ENCODE results near the gene B3GAT1.
"Not testable (repeated sequence)": the region's sequence is repeated elsewhere in the genome, so short reads cannot be mapped to it uniquely, and the experiment has no call there.

B3GAT1 gene, protein sequence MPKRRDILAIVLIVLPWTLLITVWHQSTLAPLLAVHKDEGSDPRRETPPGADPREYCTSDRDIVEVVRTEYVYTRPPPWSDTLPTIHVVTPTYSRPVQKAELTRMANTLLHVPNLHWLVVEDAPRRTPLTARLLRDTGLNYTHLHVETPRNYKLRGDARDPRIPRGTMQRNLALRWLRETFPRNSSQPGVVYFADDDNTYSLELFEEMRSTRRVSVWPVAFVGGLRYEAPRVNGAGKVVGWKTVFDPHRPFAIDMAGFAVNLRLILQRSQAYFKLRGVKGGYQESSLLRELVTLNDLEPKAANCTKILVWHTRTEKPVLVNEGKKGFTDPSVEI

DNA sequence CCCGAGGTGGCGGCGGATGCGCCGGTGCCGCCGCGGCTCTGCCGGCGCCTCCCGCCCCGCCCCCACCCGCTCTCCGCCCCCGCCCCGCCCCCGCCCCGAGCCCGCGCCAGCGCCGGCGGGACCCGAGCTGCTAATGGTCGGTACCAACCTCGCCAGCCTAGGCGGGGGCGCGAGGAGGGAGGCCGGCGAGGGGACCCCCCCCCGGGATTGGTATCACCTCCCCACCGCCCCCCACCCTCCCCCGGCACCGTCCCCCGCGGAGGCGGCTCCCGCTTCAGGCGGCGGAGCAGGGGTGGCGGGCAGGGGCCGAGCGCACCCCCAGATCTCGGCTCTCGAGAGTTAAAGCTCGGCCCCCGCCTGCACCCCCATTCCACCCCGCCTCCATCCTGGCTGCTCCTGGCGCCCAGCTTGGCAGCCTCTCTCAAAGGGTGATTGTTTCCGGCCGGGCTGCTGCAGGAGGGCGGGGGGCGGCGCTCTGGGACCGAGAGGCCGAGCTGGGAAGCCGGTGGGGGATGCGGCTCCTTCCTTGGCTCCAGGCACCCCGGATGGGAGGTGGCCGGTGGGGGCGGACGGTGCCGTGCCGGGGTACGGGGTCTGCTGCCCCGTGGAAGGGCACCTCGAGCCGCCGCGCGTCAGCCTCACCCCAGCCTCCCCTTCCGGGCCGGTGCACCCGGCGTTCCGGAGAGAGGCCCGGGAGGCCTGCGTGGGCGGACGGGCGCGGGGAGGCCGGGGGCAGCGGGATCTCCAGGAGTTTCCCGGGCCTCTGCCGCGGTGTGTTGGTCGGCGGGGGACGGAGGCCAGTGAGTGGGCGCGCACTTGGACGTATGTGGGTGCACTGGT is at the start of gene B3GAT1:
TSS of gene B3GAT1 (minus strand) at position 40 of the 840 bp plus-strand sequence. CDS start 24,583 bp downstream, outside the sequence.
- DNase-seq (ENCODE audit: low read depth in 2 of 3, low spot score in 2 of 3), result no peak

DNA sequence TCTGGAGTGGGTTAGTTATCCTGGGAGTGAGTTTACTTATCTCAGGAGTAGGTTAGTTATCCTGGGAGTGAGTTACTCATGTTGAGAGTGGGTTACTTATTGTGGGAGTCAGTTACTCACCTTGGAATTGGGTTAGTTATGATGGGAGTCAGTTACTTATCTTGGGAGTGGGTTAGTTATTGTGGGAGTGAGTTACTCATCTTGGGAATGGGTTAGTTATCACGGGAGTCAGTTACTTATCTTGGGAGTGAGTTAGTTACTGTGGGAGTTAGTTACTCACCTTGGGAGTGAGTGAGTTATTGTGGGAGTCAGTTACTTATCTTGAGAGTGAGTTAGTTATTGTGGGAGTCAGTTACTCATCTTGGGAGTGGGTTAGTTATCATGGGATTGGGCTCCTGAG is 49.6 kb upstream of the B3GAT1 start:
- no peak for DNase-seq (ENCODE audit: low read depth in 2 of 3, low spot score in 2 of 3)

DNA sequence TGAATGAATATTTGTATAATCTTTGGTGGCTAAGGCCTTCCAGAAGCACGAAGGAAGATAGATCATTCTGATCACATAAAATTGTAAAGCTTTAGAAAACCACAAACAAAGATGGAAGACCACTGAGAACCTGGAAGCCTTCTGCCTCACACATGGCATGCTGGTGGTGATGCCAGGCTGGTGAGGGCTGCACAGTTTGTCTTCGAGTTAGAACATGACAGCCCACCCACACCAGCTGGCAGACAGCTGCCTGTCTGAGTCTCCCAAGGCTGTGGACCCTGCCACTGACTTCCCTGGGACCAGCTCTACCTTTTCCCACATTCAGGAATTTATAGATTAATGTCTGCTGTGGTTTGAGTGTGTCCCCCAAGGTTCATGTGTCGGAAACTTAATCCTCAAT is 48.8 kb upstream of the B3GAT1 start:
- no peak for DNase-seq (ENCODE audit: low read depth in 2 of 3, low spot score in 2 of 3)

DNA sequence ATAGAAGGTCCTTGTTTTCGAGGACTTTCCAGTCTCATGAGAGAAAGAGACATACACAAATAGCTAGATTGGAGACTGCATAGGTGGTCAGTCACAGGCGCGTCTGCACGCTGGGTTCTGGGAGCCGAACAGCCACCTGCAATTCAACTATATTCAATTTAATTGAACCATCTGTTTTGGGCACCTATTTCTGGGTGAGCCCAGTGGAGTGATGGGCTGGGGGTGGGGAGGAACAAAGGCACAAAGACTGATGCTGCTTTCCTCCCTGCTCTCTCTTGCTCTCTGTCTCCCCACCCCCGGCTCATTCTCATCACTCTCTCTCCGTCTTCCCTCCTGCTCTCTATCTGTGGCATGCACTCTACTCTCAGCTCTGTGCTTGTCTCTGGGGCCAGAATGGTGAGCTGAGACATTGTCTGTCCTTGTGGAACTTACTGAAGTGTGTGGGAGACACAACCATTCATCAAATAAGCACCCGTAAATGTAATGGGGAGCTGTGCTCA is 48.1 kb upstream of the B3GAT1 start:
- no peak for DNase-seq (ENCODE audit: low read depth in 2 of 3, low spot score in 2 of 3)

DNA sequence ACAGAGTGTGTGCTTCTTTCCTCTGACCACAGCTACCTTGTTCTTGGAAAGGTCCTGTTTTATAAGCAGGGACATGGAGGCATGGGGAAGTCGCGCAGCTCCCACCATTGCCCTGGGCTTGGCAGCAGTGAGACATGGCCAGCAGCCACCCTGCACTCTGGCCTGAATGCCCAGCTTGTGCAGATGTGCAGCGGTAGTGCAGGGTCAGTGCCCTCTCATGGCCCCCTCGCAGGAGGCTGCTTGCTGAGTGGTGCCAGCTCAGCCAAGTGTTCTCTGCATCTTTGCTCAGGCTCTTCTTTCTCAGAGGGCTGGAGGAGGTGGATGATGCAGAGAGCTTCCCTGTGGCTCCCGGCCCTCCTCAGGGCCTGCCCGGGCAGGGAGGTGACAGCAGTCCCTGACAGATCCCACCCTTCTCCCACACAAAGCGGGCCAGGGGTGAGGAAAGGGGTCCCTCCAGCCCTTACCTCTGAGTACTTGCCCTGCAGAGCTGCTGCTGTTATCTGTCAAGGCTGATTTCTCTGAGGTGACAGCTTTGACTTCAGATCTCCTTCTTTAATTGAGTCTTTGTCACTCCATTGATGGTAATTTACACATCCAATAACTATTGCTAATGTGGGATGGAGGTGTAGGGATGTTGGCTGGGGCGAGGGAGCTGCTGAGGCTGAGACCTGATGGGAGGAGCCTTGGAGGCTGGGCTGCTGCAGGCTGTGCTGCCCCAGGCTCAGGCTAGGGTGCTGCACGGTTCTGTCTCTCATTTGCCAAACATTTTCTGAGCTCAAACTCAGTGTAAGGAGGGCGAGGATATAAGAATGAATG is 47.4 kb upstream of the B3GAT1 start:
- DNase-seq (ENCODE audit: low read depth in 2 of 3, low spot score in 2 of 3), result no peak

DNA sequence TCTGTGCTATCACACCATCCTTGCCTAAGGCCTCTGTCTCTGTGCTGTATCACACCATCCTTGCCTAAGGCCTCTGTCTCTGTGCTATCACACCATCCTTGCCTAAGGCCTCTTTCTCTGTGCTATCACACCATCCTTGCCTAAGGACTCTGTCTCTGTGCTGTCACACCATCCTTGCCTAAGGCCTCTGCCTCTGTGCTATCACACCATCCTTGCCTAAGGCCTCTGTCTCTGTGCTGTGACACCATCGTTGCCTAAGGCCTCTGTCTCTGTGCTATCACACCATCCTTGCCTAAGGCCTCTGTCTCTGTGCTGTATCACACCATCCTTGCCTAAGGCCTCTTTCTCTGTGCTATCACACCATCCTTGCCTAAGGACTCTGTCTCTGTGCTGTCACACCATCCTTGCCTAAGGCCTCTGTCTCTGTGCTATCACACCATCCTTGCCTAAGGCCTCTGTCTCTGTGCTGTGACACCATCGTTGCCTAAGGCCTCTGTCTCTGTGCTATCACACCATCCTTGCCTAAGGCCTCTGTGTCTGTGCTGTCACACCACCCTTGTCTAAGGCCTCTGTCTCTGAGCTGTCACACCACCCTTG is 45.5 kb upstream of the B3GAT1 start:
- DNase-seq (ENCODE audit: low read depth in 2 of 3, low spot score in 2 of 3), result not testable (repeated sequence)

DNA sequence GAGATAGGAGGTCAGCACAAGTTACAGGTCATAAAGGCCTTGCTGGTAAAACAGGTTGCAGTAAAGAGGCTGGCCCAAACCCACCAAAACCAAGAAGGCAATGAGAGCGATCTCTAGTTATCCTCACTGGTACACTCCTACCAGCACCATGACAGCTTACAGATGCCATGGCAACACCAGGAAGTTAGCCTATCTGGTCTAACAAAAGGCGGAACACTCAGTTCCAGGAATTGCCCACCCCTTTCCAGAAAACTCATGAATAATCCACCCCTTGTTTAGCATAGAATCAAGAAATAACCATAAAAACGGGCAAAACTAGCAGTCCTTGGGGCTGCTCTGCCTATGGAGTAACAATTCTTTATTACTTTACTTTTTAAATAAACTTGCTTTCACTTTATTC is 43.5 kb upstream of the B3GAT1 start:
- DNase-seq (ENCODE audit: low read depth in 2 of 3, low spot score in 2 of 3), result no peak

DNA sequence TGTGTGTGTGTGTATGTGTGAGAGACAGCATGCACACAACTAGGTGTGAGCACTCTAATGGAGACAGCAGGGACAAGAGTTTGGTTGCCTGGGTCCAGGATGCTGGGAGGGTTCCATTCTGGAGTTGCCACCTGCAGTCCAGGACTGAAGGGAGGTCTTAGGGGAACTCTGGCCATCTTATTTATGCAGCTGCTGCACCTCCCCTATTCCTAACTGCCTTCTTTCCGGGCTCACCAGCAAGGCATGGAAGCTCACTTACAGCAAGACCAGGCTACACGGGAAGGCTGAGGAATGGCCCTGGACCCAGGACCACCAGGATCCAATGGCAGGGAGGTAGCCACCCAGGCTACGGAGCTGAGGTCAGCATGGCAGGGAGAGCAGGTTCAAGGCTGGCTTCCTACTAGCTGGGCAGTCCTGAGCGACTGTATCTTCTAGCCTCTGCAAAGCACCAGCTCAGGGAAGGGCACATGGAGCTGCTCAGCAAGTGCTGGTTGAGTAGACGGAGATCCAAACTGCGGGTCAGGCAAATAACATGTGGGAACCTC is 42.2 kb upstream of the B3GAT1 start:
- DNase-seq (ENCODE audit: low read depth in 2 of 3, low spot score in 2 of 3), result no peak

DNA sequence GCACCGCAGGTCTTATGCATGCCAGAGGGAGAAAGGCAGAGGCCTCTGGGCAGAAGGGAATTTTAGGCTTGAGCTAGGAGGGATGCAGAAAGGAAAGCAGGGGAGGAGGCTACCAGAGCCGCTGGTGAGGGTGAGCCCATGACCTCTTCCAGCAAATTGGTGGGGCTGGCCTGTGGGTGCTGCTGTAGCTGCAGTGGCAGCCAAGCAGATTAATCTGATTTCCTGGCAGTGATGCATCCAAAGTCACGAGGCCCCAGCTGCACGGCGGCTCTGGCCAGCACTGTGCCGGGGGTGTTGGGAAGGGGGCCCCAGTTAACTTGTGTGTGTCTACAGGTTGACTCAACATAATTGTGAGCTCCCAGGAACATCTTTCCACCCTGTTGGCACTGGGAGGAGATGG is 41.4 kb upstream of the B3GAT1 start:
- DNase-seq (ENCODE audit: low read depth in 2 of 3, low spot score in 2 of 3), result no peak

DNA sequence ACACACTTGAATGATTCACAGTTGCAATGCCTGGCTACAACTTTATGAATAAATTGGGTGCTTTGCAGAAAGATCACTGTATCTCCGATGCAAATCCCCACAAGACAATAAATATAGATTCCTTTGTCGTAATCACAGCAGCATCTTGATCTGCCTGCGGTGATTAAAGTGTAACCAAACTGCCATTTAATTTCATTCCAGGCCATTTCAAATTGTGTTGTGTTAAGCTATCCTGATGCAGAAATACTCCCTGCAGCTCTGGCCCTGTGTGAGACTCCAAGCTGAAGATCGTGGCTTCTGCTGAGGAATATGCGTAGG is 40.8 kb upstream of the B3GAT1 start:
- no peak for DNase-seq (ENCODE audit: low read depth in 2 of 3, low spot score in 2 of 3)

DNA sequence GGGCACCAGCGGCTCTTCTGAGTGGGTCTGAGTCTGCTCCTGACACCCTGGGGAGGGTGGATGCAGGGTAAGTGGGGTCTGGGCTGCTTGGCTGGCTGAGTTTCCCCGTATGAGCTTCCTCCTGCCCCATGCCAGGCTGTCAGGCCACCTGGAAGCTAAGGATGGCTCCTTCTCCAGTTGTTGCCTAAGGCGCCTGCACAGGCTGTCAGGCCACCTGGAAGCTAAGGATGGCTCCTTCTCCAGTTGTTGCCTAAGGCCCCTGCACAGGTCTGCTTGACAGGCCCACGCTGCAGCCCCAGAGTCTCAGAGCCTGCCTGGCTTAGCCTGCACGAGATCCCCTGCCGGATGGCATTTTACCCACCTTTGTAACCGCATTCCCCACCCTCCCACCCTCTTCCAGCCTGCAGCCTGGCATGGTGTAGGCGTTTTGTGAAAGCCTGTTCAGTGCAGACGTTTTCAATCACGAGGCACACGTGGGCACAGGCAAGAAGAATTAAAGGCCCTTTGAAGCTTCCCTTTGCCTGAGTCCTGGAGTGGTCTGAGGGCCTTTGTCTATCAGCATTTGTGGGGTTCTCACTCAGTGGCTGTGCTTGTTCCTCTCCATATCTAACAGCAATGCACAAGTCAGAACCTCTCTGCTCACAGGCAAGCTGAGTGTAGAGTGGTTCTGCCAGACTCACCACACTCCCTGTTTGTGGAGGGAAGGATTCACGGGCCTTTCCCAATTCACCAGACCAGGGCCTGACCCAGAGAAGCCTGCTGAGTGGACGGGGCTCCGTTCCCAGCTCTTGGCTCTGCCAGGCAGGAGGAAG is 40.2 kb upstream of the B3GAT1 start:
- DNase-seq (ENCODE audit: low read depth in 2 of 3, low spot score in 2 of 3), result no peak

DNA sequence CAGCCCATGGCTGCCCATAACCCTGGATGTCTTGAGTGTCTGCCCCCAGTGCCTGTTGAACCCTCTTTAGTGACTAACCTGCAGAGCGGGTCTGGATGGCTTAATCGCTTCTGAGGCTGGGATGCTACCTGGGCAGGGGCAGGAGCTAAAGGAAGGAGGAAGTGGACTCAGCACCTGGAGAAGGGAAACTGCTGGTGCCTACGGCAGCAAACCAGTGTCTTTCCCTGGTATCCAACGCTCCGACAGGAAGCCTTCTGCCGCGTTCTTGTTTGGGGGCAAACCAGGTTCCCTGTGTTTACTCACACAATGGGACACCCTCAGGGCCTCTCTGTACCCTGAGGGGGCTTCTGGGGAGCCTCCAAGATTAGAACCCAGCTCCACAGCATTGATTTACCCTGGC is 38.1 kb upstream of the B3GAT1 start:
- DNase-seq (ENCODE audit: low read depth in 2 of 3, low spot score in 2 of 3), result no peak

DNA sequence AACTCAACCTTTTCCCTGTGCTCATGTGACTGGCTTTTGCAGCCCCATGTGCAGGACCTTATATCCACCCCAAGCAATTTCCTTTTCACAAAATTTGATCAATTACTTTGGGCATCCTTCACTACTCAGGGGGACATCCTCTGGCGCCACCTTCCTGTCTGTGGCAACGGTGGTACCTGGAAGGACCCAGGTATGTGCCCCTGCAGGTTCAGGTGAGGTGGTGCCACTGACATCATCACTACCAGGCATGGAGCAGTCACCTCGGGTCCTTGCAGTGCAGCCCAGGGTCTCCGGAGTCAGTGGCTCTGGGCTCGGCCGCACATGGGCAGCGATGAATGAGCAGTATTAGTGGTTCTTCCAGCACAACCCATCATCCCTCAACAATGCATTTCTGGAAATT is 37.7 kb upstream of the B3GAT1 start:
- no peak for DNase-seq (ENCODE audit: low read depth in 2 of 3, low spot score in 2 of 3)

DNA sequence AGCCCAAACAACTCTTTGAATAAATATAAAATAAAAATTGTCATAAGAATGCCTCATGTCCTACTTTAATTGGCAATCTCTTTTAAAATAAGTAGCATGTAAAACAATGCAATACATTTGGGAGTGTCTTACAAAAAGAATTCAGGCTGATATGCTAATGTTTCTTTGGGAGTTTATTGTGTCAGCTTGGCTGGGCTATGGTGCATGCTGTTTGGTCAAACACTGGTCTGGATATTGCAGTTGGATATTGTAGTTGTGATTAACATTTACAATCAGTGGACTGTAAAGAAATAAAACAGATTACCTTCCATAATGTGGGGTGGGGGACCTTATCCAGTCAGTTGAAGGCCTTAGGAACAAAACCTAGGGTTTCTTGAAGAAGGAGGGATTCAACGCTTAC is 37.0 kb upstream of the B3GAT1 start:
- no peak for DNase-seq (ENCODE audit: low read depth in 2 of 3, low spot score in 2 of 3)

DNA sequence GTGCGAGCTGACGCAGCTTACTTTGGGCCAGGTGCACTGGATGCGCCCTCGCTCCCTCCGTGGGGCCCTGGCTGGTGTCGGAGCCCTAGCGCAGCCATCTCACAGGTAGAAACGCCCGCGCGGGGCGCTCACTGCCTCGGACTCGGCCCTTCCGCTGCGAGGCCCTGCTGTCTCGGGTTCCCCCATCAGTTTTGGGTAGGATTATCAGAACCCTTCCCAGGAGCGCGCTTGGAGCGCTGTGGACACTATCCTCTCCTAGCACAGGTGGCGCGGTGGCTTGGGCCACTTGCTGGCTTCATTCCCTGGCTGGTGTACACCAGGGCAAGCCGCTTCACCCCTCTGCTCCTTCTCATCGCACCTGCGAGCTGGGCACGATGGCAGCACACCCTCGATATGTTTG is 35.7 kb upstream of the B3GAT1 start:
- no peak for DNase-seq (ENCODE audit: low read depth in 2 of 3, low spot score in 2 of 3)

DNA sequence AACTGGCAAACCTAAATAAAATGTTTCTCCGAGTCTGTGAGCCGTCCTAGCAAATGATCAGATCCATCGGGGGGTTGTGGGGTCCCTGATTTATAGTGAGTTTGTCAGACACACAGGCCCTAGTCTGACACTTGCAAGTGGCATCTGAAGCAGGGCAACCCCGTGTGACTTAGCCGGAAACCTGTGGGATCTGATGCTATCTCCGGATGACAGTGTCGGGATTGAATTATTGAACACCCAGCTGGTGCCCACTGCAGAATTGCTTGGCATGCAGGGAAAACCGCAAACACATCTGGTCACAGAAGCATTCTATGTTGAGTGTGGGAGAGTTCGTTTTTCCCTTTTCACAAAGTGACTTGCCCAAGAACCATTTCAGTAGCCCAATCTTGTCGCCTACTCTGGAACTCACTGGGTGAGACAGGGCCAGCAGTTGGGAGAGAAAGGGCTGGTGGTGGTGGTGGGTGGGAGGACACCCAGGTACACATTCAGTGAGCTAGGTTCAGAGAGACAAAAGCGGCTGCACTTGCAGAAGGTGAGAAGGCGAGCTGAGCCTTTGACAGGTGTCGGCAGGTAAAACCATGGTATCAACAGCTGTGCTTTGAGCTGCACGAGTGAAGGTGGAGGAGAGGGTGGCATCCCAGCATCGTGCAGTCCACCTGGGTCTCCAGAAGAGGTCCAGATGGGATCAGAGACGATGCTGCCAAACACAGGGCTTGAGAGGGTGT is 33.7 kb upstream of the B3GAT1 start:
- DNase-seq (ENCODE audit: low read depth in 2 of 3, low spot score in 2 of 3), result no peak

DNA sequence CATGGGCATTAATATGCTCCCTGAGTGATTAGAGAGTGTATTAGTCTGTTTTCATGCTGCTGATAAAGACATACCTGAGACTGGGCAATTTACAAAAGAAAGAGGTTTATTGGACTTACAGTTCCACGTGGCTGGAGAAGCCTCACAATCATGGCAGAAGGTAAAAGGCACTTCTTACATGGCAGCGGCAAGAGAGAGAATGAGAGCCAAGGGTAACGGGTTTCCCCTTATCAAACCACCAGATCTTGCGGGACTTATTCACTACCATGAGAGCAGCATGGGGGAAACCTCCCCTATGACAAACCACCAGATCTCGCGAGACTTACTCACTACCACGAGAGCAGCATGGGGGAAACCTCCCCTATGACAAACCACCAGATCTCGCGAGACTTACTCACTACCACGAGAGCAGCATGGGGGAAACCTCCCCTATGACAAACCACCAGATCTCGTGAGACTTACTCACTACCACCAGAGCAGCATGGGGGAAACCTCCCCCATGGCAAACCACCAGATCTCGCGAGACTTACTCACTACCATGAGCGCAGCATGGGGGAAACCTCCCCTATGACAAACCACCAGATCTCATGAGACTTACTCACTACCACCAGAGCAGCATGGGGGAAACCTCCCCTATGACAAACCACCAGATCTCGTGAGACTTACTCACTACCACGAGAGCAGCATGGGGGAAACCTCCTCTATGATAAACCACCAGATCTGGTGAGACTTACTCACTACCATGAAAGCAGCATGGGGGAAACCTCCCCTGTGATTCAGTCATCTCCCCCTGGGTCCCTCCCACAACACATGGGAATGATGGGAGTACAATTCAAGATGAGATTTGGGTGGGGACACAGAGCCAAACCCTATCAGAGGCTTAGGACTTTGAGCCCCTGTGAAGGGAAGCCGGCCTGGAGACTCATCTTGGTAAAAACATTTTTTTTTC is 32.4 kb upstream of the B3GAT1 start:
- not testable (repeated sequence) for DNase-seq (ENCODE audit: low read depth in 2 of 3, low spot score in 2 of 3)

DNA sequence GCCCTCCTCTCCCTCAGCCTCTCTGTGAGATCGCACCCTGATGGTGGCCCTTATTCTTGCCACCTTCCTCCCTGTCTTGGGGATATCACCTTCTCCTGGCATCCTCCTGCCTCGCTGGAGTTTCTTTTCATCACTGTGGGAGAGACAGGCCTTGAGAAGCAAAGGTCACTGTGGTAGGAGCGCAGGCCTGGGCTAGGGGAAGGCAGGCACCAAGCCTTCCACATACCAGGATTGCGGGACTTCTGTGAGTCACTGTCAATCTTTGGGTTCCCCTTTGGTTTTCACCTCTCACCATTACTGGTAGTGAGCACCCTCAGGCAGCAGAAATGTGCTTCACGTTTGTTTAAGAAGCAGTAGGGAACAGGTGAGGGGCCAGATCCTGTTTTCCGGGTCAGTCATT is 31.2 kb upstream of the B3GAT1 start:
- no peak for DNase-seq (ENCODE audit: low read depth in 2 of 3, low spot score in 2 of 3)

Data from activated CD8-positive, alpha-beta memory T cell treated with anti-CD3 and anti-CD28 coated beads for 48 hours (primary cell).